ENCODE measurements around the gene CSNK2A3. TPM values are rescaled to one million over a fixed set of nuclear protein-coding genes. Genes with fewer than 3 reads are reported as not detected.

Gene CSNK2A3
- total RNA-seq, 2 donors from 2014 or later: 0.57 to 0.64 TPM

DNA sequence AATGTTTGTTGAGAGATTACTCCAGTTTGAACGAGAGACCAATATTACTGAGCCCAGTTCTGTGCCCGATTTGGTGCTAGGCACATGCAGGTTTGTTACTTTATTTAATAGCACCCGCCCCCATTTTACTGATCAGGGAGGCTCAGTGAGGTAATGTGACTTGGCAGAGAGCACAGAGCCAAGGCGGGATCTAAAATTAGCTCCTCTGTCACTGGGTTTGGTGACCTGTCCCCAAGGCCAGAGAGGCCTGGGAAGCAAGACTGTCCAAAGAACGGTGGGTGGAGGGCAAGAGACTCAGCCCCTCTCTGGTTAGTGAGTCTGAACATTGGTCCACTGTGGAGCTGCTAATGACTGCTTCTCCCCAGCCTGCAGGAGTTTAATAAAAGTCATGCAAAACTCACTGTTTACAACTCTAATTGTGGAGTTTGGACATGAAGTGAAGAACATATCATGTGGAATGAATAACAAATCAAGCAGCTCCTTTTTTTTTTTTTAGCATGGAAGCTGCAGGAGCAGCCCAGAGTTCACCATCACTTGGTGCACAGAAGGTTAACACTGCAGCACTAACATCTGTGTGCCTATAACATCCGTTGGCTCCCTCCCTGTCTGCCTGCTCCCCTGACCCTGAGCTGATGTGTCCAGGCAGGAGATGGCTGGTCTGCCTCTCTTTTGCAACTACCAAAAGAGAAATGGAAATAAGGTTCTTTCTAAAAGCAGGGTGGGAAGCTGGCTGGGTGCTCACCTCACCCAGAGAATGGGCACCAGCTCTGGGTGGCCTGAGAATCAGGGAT lies 39.0 kb downstream of the CSNK2A3 start:
- H3K4me1 ChIP-seq: no peaks in the 10 kb centered on the region
- no peak overlapping the region for H3K9ac ChIP-seq (ENCODE audit: low read depth in 2 of 2, low read length in 2 of 2)
- intact Hi-C loops (cut with DNase I): no loop called here
- no peaks in the 10 kb centered on the region for H3K27me3 ChIP-seq
- no peaks in the 10 kb centered on the region for H3K36me3 ChIP-seq
- no peak for DNase-seq
- no peak overlapping the region for H3K4me3 ChIP-seq
- H3K9me3 ChIP-seq: no peaks in the 10 kb centered on the region
- no peak overlapping the region for H3K27ac ChIP-seq
- no peak for TF ChIP-seq CTCF (IDR thresholded peaks at IDR 0.05)

- no peaks in the 10 kb centered on the region for H3K36me3 ChIP-seq
- no peaks in the 10 kb centered on the region for H3K9me3 ChIP-seq
- no peak overlapping the region for H3K27ac ChIP-seq
- no peak overlapping the region for H3K9ac ChIP-seq (ENCODE audit: low read depth in 2 of 2, low read length in 2 of 2)
- H3K4me3 ChIP-seq: no peak overlapping the region
- no peak for TF ChIP-seq CTCF (IDR thresholded peaks at IDR 0.05)
- H3K27me3 ChIP-seq: no peaks in the 10 kb centered on the region
- no peaks in the 10 kb centered on the region for H3K4me1 ChIP-seq
- no peak for DNase-seq
- intact Hi-C loops (cut with DNase I): no loop called here
Observed at GRCh38 chr11:11313426-11313825, 39.6 kb downstream of the CSNK2A3 start.

GRCh38 chr11:11312738-11313137 lies 40.3 kb downstream of the CSNK2A3 start:
- no peaks in the 10 kb centered on the region for H3K36me3 ChIP-seq
- intact Hi-C loops (cut with DNase I): no loop called here
- no peak overlapping the region for H3K9ac ChIP-seq (ENCODE audit: low read depth in 2 of 2, low read length in 2 of 2)
- no peak for DNase-seq
- H3K27ac ChIP-seq: no peak overlapping the region
- no peak for TF ChIP-seq CTCF (IDR thresholded peaks at IDR 0.05)
- no peak overlapping the region for H3K4me3 ChIP-seq
- no peaks in the 10 kb centered on the region for H3K27me3 ChIP-seq
- no peaks in the 10 kb centered on the region for H3K9me3 ChIP-seq
- no peaks in the 10 kb centered on the region for H3K4me1 ChIP-seq

- Histone ChIP-seq H3K9ac (ENCODE audit: low read depth in 2 of 2, low read length in 2 of 2) (no peak overlapping the region), H3K4me3 (no peak overlapping the region), H3K4me1 (no peaks in the 10 kb centered on the region), H3K36me3 (no peaks in the 10 kb centered on the region), H3K27me3 (no peaks in the 10 kb centered on the region), H3K9me3 (no peaks in the 10 kb centered on the region), H3K27ac (no peak overlapping the region)
- no peak for TF ChIP-seq CTCF (IDR thresholded peaks at IDR 0.05)
- DNase-seq: no peak
- intact Hi-C loops (cut with DNase I): no loop called here
Observed at GRCh38 chr11:11311169-11311568, 41.9 kb downstream of the CSNK2A3 start.

- TF ChIP-seq CTCF (IDR thresholded peaks at IDR 0.05): no peak
- Histone ChIP-seq H3K4me3 (no peak overlapping the region), H3K9me3 (no peaks in the 10 kb centered on the region), H3K27ac (no peak overlapping the region), H3K27me3 (no peaks in the 10 kb centered on the region), H3K4me1 (no peaks in the 10 kb centered on the region), H3K9ac (ENCODE audit: low read depth in 2 of 2, low read length in 2 of 2) (no peak overlapping the region), H3K36me3 (no peaks in the 10 kb centered on the region)
- intact Hi-C loops (cut with DNase I): no loop called here
- DNase-seq: no peak
Observed at GRCh38 chr11:11309906-11310305, 43.1 kb downstream of the CSNK2A3 start.
